Ishikawa (cell line): ENCODE data around the gene ARHGAP21.

ENCODE experiments used
- CREB1 ChIP-seq: IDR thresholded peaks from 2 replicates; pipeline ENCODE4 v1.6.1; 2012; ENCODE audit warnings: low read depth
- EP300 ChIP-seq: IDR thresholded peaks from 2 replicates; pipeline ENCODE4 v1.6.1; 2012; ENCODE audit warnings: borderline replicate concordance
- FOXM1 ChIP-seq: IDR thresholded peaks from 2 replicates; pipeline ENCODE4 v1.6.1; 2012; ENCODE audit warnings: low read depth, borderline replicate concordance
- NFIC ChIP-seq: IDR thresholded peaks from 2 replicates; pipeline ENCODE4 v1.6.1; 2012
- RAD21 ChIP-seq: IDR thresholded peaks from 2 replicates; pipeline ENCODE4 v1.6.1; 2012; ENCODE audit warnings: low read depth
- TAF1 ChIP-seq: IDR thresholded peaks from 2 replicates; pipeline ENCODE4 v1.6.1; 2012; ENCODE audit warnings: low read depth, mild to moderate bottlenecking
- YY1 ChIP-seq: IDR thresholded peaks from 2 replicates; pipeline ENCODE4 v1.6.1; 2012; ENCODE audit warnings: low read depth
- ZBTB7A ChIP-seq: IDR thresholded peaks from 2 replicates; pipeline ENCODE4 v1.6.1; 2012; ENCODE audit warnings: low read depth
- TF ChIP-seq, protein P1 (sequence below): IDR thresholded peaks from 2 replicates; pipeline ENCODE4 v1.6.1; 2012
- TF ChIP-seq, protein P2 (sequence below): IDR thresholded peaks from 2 replicates; pipeline ENCODE4 v1.6.1; 2012; ENCODE audit warnings: low read depth, mild to moderate bottlenecking

- TF ChIP-seq, protein P1, sequence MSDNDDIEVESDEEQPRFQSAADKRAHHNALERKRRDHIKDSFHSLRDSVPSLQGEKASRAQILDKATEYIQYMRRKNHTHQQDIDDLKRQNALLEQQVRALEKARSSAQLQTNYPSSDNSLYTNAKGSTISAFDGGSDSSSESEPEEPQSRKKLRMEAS, result no peak
- TF ChIP-seq, protein P2, sequence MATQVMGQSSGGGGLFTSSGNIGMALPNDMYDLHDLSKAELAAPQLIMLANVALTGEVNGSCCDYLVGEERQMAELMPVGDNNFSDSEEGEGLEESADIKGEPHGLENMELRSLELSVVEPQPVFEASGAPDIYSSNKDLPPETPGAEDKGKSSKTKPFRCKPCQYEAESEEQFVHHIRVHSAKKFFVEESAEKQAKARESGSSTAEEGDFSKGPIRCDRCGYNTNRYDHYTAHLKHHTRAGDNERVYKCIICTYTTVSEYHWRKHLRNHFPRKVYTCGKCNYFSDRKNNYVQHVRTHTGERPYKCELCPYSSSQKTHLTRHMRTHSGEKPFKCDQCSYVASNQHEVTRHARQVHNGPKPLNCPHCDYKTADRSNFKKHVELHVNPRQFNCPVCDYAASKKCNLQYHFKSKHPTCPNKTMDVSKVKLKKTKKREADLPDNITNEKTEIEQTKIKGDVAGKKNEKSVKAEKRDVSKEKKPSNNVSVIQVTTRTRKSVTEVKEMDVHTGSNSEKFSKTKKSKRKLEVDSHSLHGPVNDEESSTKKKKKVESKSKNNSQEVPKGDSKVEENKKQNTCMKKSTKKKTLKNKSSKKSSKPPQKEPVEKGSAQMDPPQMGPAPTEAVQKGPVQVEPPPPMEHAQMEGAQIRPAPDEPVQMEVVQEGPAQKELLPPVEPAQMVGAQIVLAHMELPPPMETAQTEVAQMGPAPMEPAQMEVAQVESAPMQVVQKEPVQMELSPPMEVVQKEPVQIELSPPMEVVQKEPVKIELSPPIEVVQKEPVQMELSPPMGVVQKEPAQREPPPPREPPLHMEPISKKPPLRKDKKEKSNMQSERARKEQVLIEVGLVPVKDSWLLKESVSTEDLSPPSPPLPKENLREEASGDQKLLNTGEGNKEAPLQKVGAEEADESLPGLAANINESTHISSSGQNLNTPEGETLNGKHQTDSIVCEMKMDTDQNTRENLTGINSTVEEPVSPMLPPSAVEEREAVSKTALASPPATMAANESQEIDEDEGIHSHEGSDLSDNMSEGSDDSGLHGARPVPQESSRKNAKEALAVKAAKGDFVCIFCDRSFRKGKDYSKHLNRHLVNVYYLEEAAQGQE, result no peak
- TF ChIP-seq ZBTB7A, result no peak
- TF ChIP-seq YY1, result no peak
- TF ChIP-seq EP300, result no peak
- no peak for TF ChIP-seq FOXM1
- no peak for TF ChIP-seq CREB1
- TF ChIP-seq TAF1, result no peak
- TF ChIP-seq NFIC, result no peak
- no peak for TF ChIP-seq RAD21
Measured at GRCh38 chr10:24542314-24543270, 181.1 kb downstream of the ARHGAP21 start.
